A673 (cell line): ENCODE measurements around the gene NUTM2D.
"Not testable (repeated sequence)": the region's sequence is repeated elsewhere in the genome, so short reads cannot be mapped to it uniquely, and the experiment has no call there.

ENCODE experiments used
- EZH2 ChIP-seq: fragments of 200-600 bp; sonication (generic); IDR thresholded peaks from 2 replicates; pipeline ENCODE4 v1.6.1; 2017; ENCODE audit warnings: borderline replicate concordance, low read depth, mild to moderate bottlenecking, mixed read lengths, antibody characterized with exemption, low read length; ENCODE audit not compliant: poor library complexity, severe bottlenecking
- TF ChIP-seq, protein P1 (sequence below): fragments of 300-800, 200-600 bp; sonication (generic); conservative IDR thresholded peaks from 2 replicates; pipeline ENCODE4 v1.5.1; 2017; ENCODE audit warnings: low read depth, mild to moderate bottlenecking, antibody characterized with exemption, low read length, moderate library complexity, mixed read lengths

- TF ChIP-seq, protein P1, sequence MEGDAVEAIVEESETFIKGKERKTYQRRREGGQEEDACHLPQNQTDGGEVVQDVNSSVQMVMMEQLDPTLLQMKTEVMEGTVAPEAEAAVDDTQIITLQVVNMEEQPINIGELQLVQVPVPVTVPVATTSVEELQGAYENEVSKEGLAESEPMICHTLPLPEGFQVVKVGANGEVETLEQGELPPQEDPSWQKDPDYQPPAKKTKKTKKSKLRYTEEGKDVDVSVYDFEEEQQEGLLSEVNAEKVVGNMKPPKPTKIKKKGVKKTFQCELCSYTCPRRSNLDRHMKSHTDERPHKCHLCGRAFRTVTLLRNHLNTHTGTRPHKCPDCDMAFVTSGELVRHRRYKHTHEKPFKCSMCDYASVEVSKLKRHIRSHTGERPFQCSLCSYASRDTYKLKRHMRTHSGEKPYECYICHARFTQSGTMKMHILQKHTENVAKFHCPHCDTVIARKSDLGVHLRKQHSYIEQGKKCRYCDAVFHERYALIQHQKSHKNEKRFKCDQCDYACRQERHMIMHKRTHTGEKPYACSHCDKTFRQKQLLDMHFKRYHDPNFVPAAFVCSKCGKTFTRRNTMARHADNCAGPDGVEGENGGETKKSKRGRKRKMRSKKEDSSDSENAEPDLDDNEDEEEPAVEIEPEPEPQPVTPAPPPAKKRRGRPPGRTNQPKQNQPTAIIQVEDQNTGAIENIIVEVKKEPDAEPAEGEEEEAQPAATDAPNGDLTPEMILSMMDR, result not testable (repeated sequence)
- TF ChIP-seq EZH2, result not testable (repeated sequence)
Measured at GRCh38 chr10:87329131-87329530, 28.4 kb upstream of the NUTM2D start.
